K562 (cell line): ENCODE results near the gene CYP1B1. TPM values are rescaled to one million over a fixed set of nuclear protein-coding genes. Genes with fewer than 3 reads are reported as not detected.

Experiments
- ATAC-seq: fragments of 200-7000 bp; cut with Tn5 transposase; 3 replicates; pipeline ENCODE4 v1.9.1; 2020; ENCODE audit warnings: moderate library complexity
- BruUV-seq: library from RNA; stranded (reverse); fragments of 400-500 nt; replicated peaks from 2 replicates; lab custom pipeline; 2021; lab: Mats Ljungman, UMichigan
- CTCF ChIA-PET: fragments of 300-600 bp; formaldehyde crosslinking; extraction: SDS; loops from one replicate; lab custom pipeline; 2021; ENCODE audit warnings: low intra/inter-chr PET ratio; lab: Yijun Ruan, JAX
- POLR2A ChIA-PET: fragments of 300-600, 350-650 bp; sonication (Branson Sonifier 250); formaldehyde crosslinking; extraction: SDS; loops from one replicate; lab custom pipeline; 2021; ENCODE audit warnings: antibody characterized with exemption, inconsistent platforms; lab: Yijun Ruan, JAX
- DNase-seq, 4 experiments: peaks; one replicate each; pipeline versions ENCODE4 v3.0.0 to v3.0.0-alpha.2; 2011 to 2018; ENCODE audit warnings: low spot score in 3 of 4, mixed read lengths in 3 of 4; ENCODE audit errors: extremely low read depth in 1 of 4
- FAIRE-seq: peaks from 2 replicates; lab custom pipeline; 2011; peaks lifted over from hg19 to GRCh38; lab: Jason Lieb, UNC
- H2AFZ ChIP-seq: 2 replicates; pipeline ENCODE4 v1.6.0; 2011; ENCODE audit warnings: low read depth, low read length, control low read depth, inconsistent platforms
- H3K27ac ChIP-seq: fragments of 200-600 bp; 3 replicates; pipeline ENCODE4 v1.8.0; 2011; ENCODE audit warnings: low read depth, mild to moderate bottlenecking, control low read depth, inconsistent platforms, low read length, moderate library complexity, mixed read lengths; ENCODE audit errors: extremely low read depth
- H3K27me3 ChIP-seq, 2 experiments: fragments of 300-600 bp in 1 of 2; 2 replicates in 1 of 2; 3 replicates in 1 of 2; pipeline versions ENCODE4 v1.6.0 to v1.8.0; 2011; ENCODE audit warnings: inconsistent platforms in 2 of 2, low read length in 2 of 2, mild to moderate bottlenecking in 1 of 2, mixed read lengths in 1 of 2, moderate library complexity in 1 of 2; ENCODE audit not compliant: control insufficient read depth in 2 of 2, insufficient read depth in 2 of 2
- H3K36me3 ChIP-seq: fragments of 300-600 bp; 3 replicates; pipeline ENCODE4 v1.8.0; 2011; ENCODE audit warnings: mild to moderate bottlenecking, low read length, inconsistent platforms; ENCODE audit not compliant: control insufficient read depth, insufficient read depth
- H3K4me1 ChIP-seq, 2 experiments: fragments of 200-600 bp in 1 of 2; replicated peaks in 1 of 2; 2 replicates in 1 of 2; 3 replicates in 1 of 2; pipeline versions ENCODE4 v1.5.1 to v1.8.0; 2011; ENCODE audit warnings: inconsistent platforms in 2 of 2, low read length in 2 of 2, mild to moderate bottlenecking in 1 of 2, mixed read lengths in 1 of 2, moderate library complexity in 1 of 2; ENCODE audit not compliant: control insufficient read depth in 2 of 2, insufficient read depth in 2 of 2
- H3K4me2 ChIP-seq: 2 replicates; pipeline ENCODE4 v1.6.1; 2011; ENCODE audit warnings: low read length, control low read depth, inconsistent platforms, mixed read lengths; ENCODE audit not compliant: insufficient read depth
- H3K4me3 ChIP-seq: fragments of 200-600 bp; sonication (generic), shearing (Covaris generic); 2 replicates; pipeline ENCODE4 v1.5.1; 2016; ENCODE audit warnings: control low read depth, inconsistent platforms
- H3K79me2 ChIP-seq: fragments of 200-600 bp; 3 replicates; pipeline ENCODE4 v1.8.0; 2011; ENCODE audit warnings: low read length, inconsistent platforms; ENCODE audit not compliant: control insufficient read depth, insufficient read depth
- H3K9ac ChIP-seq, 2 experiments: 2 replicates each; pipeline versions ENCODE4 v1.6.0 to v1.6.1; 2011; ENCODE audit warnings: low read depth in 2 of 2, low read length in 2 of 2, control low read depth in 1 of 2, inconsistent platforms in 1 of 2, mild to moderate bottlenecking in 1 of 2, mixed read lengths in 1 of 2; ENCODE audit not compliant: insufficient read depth in 1 of 2
- H3K9me1 ChIP-seq: one replicate; pipeline ENCODE4 v1.6.0; 2011; ENCODE audit warnings: inconsistent platforms, mild to moderate bottlenecking, low read length, moderate library complexity; ENCODE audit not compliant: control insufficient read depth, insufficient read depth
- H3K9me3 ChIP-seq: replicated peaks from 2 replicates; pipeline ENCODE4 v1.5.1; 2011; ENCODE audit warnings: low read depth, low read length, inconsistent platforms; ENCODE audit not compliant: control insufficient read depth, insufficient read depth
- H4K20me1 ChIP-seq: replicated peaks from 2 replicates; pipeline ENCODE4 v1.6.1; 2011; ENCODE audit warnings: low read length, inconsistent platforms, mixed read lengths; ENCODE audit not compliant: control insufficient read depth, insufficient read depth
- ATF4 ChIP-seq: fragments of 450-650 bp; formaldehyde crosslinking; IDR thresholded peaks from 2 replicates; pipeline ENCODE4 v1.4.0; 2022; ENCODE audit warnings: mild to moderate bottlenecking, moderate library complexity
- CBX2 ChIP-seq: fragments of 200-600 bp; sonication (generic); IDR thresholded peaks from one replicate; pipeline ENCODE4 v1.6.1; 2012; ENCODE audit warnings: mild to moderate bottlenecking, low read length, inconsistent platforms; ENCODE audit not compliant: insufficient read depth, poor library complexity, severe bottlenecking
- HMG20B ChIP-seq: fragments of 250-450 bp; sonication (Bioruptor Pico); IDR thresholded peaks from 2 replicates; pipeline ENCODE4 v1.5.0; 2021; ENCODE audit warnings: mild to moderate bottlenecking
- KLF13 ChIP-seq: fragments of 450-650 bp; IDR thresholded peaks from 2 replicates; pipeline ENCODE4 v1.6.1; 2016; ENCODE audit warnings: missing genetic modification characterization, low read depth, mild to moderate bottlenecking, missing compliant biosample characterization, moderate library complexity, borderline replicate concordance
- MCM5 ChIP-seq: fragments of 450-650 bp; IDR thresholded peaks from 2 replicates; pipeline ENCODE4 v1.6.1; 2016; ENCODE audit warnings: low read depth
- NFIC ChIP-seq: fragments of 450-650 bp; IDR thresholded peaks from 2 replicates; pipeline ENCODE4 v1.6.1; 2017; ENCODE audit warnings: mild to moderate bottlenecking, inconsistent platforms
- NUFIP1 ChIP-seq: fragments of 450-650 bp; IDR thresholded peaks from 2 replicates; pipeline ENCODE4 v1.6.1; 2018; ENCODE audit not compliant: partially characterized antibody
- POLR2G ChIP-seq: fragments of 200-400 bp; formaldehyde crosslinking; IDR thresholded peaks from 2 replicates; pipeline ENCODE4 v1.6.1; 2017; ENCODE audit warnings: low read depth, mild to moderate bottlenecking, antibody characterized with exemption, low read length, moderate library complexity
- SAFB ChIP-seq: fragments of 200-400 bp; formaldehyde crosslinking; IDR thresholded peaks from 2 replicates; pipeline ENCODE4 v1.6.1; 2017; ENCODE audit warnings: low read depth, low read length, borderline replicate concordance
- SMAD3 ChIP-seq: fragments of 450-650 bp; formaldehyde crosslinking; conservative IDR thresholded peaks from 2 replicates; pipeline ENCODE4 v1.4.0; 2020; ENCODE audit warnings: mild to moderate bottlenecking
- TEAD4 ChIP-seq, 2 experiments: sonication (generic) in 1 of 2; formaldehyde crosslinking in 1 of 2; IDR thresholded peaks; 2 replicates each; pipeline versions ENCODE4 v1.6.1 to v1.8.0; 2012 to 2022; ENCODE audit warnings: borderline replicate concordance in 1 of 2, inconsistent platforms in 1 of 2, low read length in 1 of 2, mild to moderate bottlenecking in 1 of 2, missing genetic modification reagents in 1 of 2
- ZBTB2 ChIP-seq: fragments of 450-650 bp; IDR thresholded peaks from 2 replicates; pipeline ENCODE4 v1.6.1; 2016; ENCODE audit warnings: antibody characterized with exemption
- ZNF140 ChIP-seq: fragments of 250-450 bp; sonication (Bioruptor Pico); IDR thresholded peaks from 2 replicates; pipeline ENCODE4 v1.8.0; 2021; ENCODE audit warnings: moderate library complexity, mild to moderate bottlenecking, inconsistent platforms
- ZNF3 ChIP-seq: fragments of 250-450 bp; sonication (Bioruptor Pico); IDR thresholded peaks from 2 replicates; pipeline ENCODE4 v1.5.0; 2021; ENCODE audit warnings: mild to moderate bottlenecking, moderate library complexity
- WGBS: fragments of 100-300 bp; shearing (Covaris generic); methylation state at CpG from one replicate; pipeline ENCODE4 v1.1.6; 2016; ENCODE audit warnings: low coverage, mixed read lengths; ENCODE audit not compliant: insufficient coverage; ENCODE audit errors: missing lambda C conversion rate; 5-methylcytosine and 5-hydroxymethylcytosine counted together
- in situ Hi-C: fragments of 300-500 bp; cut with MboI; formaldehyde crosslinking; loops from 4 replicates; pipeline ENCODE4 v1.15.0; 2018; ENCODE audit warnings: inconsistent platforms, mixed read lengths
- intact Hi-C: fragments of 100-400 bp; cut with micrococcal nuclease; formaldehyde crosslinking; loops from 2 replicates; pipeline ENCODE4 v1.14.2; 2022
- polyA plus RNA-seq, 8 experiments: library from polyadenylated mRNA; depleted of rRNA in 4 of 8; stranded (reverse) in 5 of 8; unstranded in 3 of 8; fragments of >200 nt; fragmentation: Nextera tagmentation in 2 of 8; fragmentation: Illumina TruSeq in 1 of 8; extraction: Ambion mirVana in 2 of 8; extraction: Trizol in 1 of 8; gene quantifications; 2 replicates each; pipeline versions ENCODE4 v1.2.1 to v1.2.3, GENCODE V29; 2011 to 2014; ENCODE audit warnings: inconsistent platforms in 1 of 8, missing spikeins in 1 of 8
- total RNA-seq, 7 experiments: library from RNA; depleted of rRNA in 6 of 7; stranded (reverse); fragments of >200 nt in 6 of 7; fragmentation: Illumina TruSeq in 2 of 7; extraction: Trizol in 2 of 7; gene quantifications; 2 replicates each; pipeline versions ENCODE4 v1.2.1 to v1.2.3, GENCODE V29; 2011 to 2021; ENCODE audit warnings: low replicate concordance in 1 of 7
- TF ChIP-seq, protein P1 (sequence below): sonication (generic); formaldehyde crosslinking; IDR thresholded peaks from 2 replicates; pipeline ENCODE4 v1.8.0; 2022; ENCODE audit warnings: missing genetic modification reagents, mild to moderate bottlenecking, borderline replicate concordance

The CYP1B1 gene
- total and polyA plus RNA-seq, 9 of the 15 experiments (the other 6 are each of a cell fraction or from before 2014, with no cell fraction given), result 0.07 TPM; not detected in 8

DNA sequence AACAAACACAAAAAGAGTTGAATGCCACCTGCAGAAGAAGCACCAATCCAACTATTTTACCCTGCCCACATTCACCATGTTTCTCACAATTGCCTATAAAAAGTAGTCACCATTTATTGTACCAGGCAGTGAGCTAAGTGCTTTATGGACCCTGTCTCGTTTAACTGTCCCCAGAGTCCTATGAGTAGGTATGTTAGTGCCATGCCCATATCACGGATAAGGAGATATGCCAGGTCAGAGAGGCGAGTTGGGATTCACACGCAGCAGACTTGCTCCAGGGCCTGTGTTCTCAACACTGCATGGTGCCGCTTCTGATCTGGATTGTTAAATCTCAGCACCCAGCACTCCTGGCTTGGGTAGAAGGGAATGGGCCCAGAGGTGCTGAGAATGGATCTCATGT lies 49.1 kb upstream of the CYP1B1 start:
- no peak for FAIRE-seq
- H4K20me1 ChIP-seq, result no peaks in the 10 kb centered on the region
- no TSS peak for BruUV-seq
- TF ChIP-seq NFIC, result no peak
- TF ChIP-seq POLR2G, result no peak
- TF ChIP-seq KLF13, result no peak
- no peak for TF ChIP-seq SAFB
- no peak for TF ChIP-seq ZNF140 (CRISPR knock-in tag)
- no peak for TF ChIP-seq SMAD3 (CRISPR knock-in tag)
- TF ChIP-seq ZBTB2, result no peak
- TF ChIP-seq, protein P1, sequence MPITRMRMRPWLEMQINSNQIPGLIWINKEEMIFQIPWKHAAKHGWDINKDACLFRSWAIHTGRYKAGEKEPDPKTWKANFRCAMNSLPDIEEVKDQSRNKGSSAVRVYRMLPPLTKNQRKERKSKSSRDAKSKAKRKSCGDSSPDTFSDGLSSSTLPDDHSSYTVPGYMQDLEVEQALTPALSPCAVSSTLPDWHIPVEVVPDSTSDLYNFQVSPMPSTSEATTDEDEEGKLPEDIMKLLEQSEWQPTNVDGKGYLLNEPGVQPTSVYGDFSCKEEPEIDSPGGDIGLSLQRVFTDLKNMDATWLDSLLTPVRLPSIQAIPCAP (CRISPR knock-in tag), result no peak
- no peak for TF ChIP-seq CBX2
- TF ChIP-seq TEAD4 (IDR thresholded peaks at IDR 0.05; ENCODE audit: low read length), result no peak
- TF ChIP-seq TEAD4 (CRISPR knock-in tag; IDR thresholded peaks at IDR 0.05; ENCODE audit: borderline replicate concordance), result no peak
- no peak for TF ChIP-seq NUFIP1
- TF ChIP-seq ZNF3, result no peak
- TF ChIP-seq MCM5, result no peak
- no peak for TF ChIP-seq ATF4 (CRISPR knock-in tag)
- TF ChIP-seq HMG20B (CRISPR knock-in tag), result no peak

More for the DNA sequence above, 49.1 kb upstream of the CYP1B1 start:
- POLR2A ChIA-PET, result no interaction called here
- Histone ChIP-seq H3K4me3 (no peak overlapping the region), H3K27ac (no peak overlapping the region), H3K4me2 (no peak overlapping the region), H3K4me1 (peaks cover 0 to 9% of the 10 kb centered on the region in 2 experiments; a peak in 2 of 5 replicates), H3K9me1 (no peaks in the 10 kb centered on the region), H3K79me2 (no peaks in the 10 kb centered on the region), H3K9ac (no peak overlapping the region), H2AFZ (no peak overlapping the region), H3K36me3 (no peaks in the 10 kb centered on the region), H3K9me3 (no peaks in the 10 kb centered on the region; the same call in 1 of the 2 replicates), H3K27me3 (peaks cover 12% of the 10 kb centered on the region in 2 experiments; a peak in 4 of 5 replicates)
- DNase-seq, result no peak
- in situ Hi-C loops, result no loop called here
- no peak for ATAC-seq
- intact Hi-C loops, result no loop called here
- CTCF ChIA-PET, result no interaction called here
- 0% methylated on average over 5 of the region's 5 CpGs for WGBS
